ENCODE results near the gene LHX2. TPM values are rescaled to one million over a fixed set of nuclear protein-coding genes. Genes with fewer than 3 reads are reported as not detected.

Gene LHX2
- total and polyA plus RNA-seq, 2 of the 13 experiments (the other 11 are each of a cell fraction or from before 2014, with no cell fraction given) = not detected

GRCh38 chr9:124045076-124045829 is 33.7 kb downstream of the LHX2 start (continued):
- TF ChIP-seq, protein P1, sequence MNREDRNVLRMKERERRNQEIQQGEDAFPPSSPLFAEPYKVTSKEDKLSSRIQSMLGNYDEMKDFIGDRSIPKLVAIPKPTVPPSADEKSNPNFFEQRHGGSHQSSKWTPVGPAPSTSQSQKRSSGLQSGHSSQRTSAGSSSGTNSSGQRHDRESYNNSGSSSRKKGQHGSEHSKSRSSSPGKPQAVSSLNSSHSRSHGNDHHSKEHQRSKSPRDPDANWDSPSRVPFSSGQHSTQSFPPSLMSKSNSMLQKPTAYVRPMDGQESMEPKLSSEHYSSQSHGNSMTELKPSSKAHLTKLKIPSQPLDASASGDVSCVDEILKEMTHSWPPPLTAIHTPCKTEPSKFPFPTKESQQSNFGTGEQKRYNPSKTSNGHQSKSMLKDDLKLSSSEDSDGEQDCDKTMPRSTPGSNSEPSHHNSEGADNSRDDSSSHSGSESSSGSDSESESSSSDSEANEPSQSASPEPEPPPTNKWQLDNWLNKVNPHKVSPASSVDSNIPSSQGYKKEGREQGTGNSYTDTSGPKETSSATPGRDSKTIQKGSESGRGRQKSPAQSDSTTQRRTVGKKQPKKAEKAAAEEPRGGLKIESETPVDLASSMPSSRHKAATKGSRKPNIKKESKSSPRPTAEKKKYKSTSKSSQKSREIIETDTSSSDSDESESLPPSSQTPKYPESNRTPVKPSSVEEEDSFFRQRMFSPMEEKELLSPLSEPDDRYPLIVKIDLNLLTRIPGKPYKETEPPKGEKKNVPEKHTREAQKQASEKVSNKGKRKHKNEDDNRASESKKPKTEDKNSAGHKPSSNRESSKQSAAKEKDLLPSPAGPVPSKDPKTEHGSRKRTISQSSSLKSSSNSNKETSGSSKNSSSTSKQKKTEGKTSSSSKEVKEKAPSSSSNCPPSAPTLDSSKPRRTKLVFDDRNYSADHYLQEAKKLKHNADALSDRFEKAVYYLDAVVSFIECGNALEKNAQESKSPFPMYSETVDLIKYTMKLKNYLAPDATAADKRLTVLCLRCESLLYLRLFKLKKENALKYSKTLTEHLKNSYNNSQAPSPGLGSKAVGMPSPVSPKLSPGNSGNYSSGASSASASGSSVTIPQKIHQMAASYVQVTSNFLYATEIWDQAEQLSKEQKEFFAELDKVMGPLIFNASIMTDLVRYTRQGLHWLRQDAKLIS (CRISPR knock-in tag; IDR thresholded peaks at IDR 0.05) = no peak
- TF ChIP-seq KDM5B (CRISPR knock-in tag; IDR thresholded peaks at IDR 0.05; ENCODE audit: borderline replicate concordance) (peak; percentile 45; the same call in 1 of the 2 replicates), ZBTB42 (CRISPR knock-in tag; IDR thresholded peaks at IDR 0.05) (no peak), MXD4 (CRISPR knock-in tag; IDR thresholded peaks at IDR 0.05) (no peak), TAF15 (IDR thresholded peaks at IDR 0.05; ENCODE audit: low read depth, low read length, poor library complexity, severe bottlenecking) (no peak), ZNF775 (CRISPR knock-in tag; IDR thresholded peaks at IDR 0.05; ENCODE audit: borderline replicate concordance) (no peak), KLF16 (CRISPR knock-in tag; IDR thresholded peaks at IDR 0.05) (no peak), ZNF484 (CRISPR knock-in tag; IDR thresholded peaks at IDR 0.05; ENCODE audit: borderline replicate concordance, low read depth) (no peak), NR3C1 (CRISPR knock-in tag; IDR thresholded peaks at IDR 0.05) (no peak), ZNF777 (CRISPR knock-in tag; IDR thresholded peaks at IDR 0.05) (0 out of 2 replicates have a peak, but pooled peaks have one; percentile 39), SALL1 (CRISPR knock-in tag; IDR thresholded peaks at IDR 0.05) (peak; percentile 39), IRF2 (CRISPR knock-in tag; IDR thresholded peaks at IDR 0.05) (no peak), KDM2A (CRISPR knock-in tag; IDR thresholded peaks at IDR 0.05; ENCODE audit: borderline replicate concordance, low read depth) (peak; percentile 34; the same call in 1 of the 2 replicates), TOPORS (CRISPR knock-in tag; IDR thresholded peaks at IDR 0.05) (no peak), ZNF207 (IDR thresholded peaks at IDR 0.05; ENCODE audit: borderline replicate concordance) (no peak), CEBPG (CRISPR knock-in tag; IDR thresholded peaks at IDR 0.05) (peak; percentile 13; the same call in 1 of the 2 replicates), TARDBP (CRISPR knock-in tag; IDR thresholded peaks at IDR 0.05) (no peak), ZNF703 (CRISPR knock-in tag; IDR thresholded peaks at IDR 0.05; ENCODE audit: borderline replicate concordance) (no peak), ZNF430 (CRISPR knock-in tag; IDR thresholded peaks at IDR 0.05) (peak; percentile 18; the same call in 1 of the 2 replicates), PTBP1 (IDR thresholded peaks at IDR 0.05; ENCODE audit: low read depth, low read length, poor library complexity, severe bottlenecking) (no peak), SP1 (IDR thresholded peaks at IDR 0.05) (no peak), SP1 (CRISPR knock-in tag; IDR thresholded peaks at IDR 0.05) (no peak)
- TF ChIP-seq, protein P2, sequence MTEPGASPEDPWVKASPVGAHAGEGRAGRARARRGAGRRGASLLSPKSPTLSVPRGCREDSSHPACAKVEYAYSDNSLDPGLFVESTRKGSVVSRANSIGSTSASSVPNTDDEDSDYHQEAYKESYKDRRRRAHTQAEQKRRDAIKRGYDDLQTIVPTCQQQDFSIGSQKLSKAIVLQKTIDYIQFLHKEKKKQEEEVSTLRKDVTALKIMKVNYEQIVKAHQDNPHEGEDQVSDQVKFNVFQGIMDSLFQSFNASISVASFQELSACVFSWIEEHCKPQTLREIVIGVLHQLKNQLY (CRISPR knock-in tag; IDR thresholded peaks at IDR 0.05) = no peak
- TF ChIP-seq, protein P3, sequence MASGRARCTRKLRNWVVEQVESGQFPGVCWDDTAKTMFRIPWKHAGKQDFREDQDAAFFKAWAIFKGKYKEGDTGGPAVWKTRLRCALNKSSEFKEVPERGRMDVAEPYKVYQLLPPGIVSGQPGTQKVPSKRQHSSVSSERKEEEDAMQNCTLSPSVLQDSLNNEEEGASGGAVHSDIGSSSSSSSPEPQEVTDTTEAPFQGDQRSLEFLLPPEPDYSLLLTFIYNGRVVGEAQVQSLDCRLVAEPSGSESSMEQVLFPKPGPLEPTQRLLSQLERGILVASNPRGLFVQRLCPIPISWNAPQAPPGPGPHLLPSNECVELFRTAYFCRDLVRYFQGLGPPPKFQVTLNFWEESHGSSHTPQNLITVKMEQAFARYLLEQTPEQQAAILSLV (CRISPR knock-in tag; IDR thresholded peaks at IDR 0.05; ENCODE audit: borderline replicate concordance) = no peak
- TF ChIP-seq, protein P4, sequence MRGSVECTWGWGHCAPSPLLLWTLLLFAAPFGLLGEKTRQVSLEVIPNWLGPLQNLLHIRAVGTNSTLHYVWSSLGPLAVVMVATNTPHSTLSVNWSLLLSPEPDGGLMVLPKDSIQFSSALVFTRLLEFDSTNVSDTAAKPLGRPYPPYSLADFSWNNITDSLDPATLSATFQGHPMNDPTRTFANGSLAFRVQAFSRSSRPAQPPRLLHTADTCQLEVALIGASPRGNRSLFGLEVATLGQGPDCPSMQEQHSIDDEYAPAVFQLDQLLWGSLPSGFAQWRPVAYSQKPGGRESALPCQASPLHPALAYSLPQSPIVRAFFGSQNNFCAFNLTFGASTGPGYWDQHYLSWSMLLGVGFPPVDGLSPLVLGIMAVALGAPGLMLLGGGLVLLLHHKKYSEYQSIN (CRISPR knock-in tag; IDR thresholded peaks at IDR 0.05; ENCODE audit: borderline replicate concordance) = no peak

All from HepG2 (cell line).